Glomerular endothelial cell (primary cell): ENCODE results near the gene NCF4. TPM values are rescaled to one million over a fixed set of nuclear protein-coding genes. Genes with fewer than 3 reads are reported as not detected.

Source experiments
- DNase-seq: peaks from one replicate; pipeline ENCODE4 v3.0.0-alpha.2; 2011; ENCODE audit warnings: low read depth, low spot score; ENCODE audit errors: extremely low read depth
- total RNA-seq: library from RNA; depleted of rRNA; stranded (reverse); fragments of >200 nt; gene quantifications from 2 replicates; pipeline ENCODE4 v1.2.3, GENCODE V29; 2015

Gene NCF4
- total RNA-seq, result 0.41 TPM in 1 of 2 replicates, not detected in the other

GRCh38 chr22:36860821-36861659 lies at the start of gene NCF4:
TSS of gene NCF4 (plus strand) at chr22:36861006. CDS start at chr22:36861172, 166 bp downstream.
- DNase-seq, result no peak

GRCh38 chr22:36811094-36811800 lies 49.6 kb upstream of the NCF4 start:
- no peak for DNase-seq

GRCh38 chr22:36814801-36815200 lies 46.0 kb upstream of the NCF4 start:
- no peak for DNase-seq

GRCh38 chr22:36815558-36816338 lies 45.1 kb upstream of the NCF4 start:
- no peak for DNase-seq

GRCh38 chr22:36816339-36816635 lies 44.5 kb upstream of the NCF4 start:
- DNase-seq, result no peak

- DNase-seq, result no peak
Measured at GRCh38 chr22:36816636-36817524, 43.9 kb upstream of the NCF4 start, which contains the start of gene PVALB. TSS of gene PVALB (minus strand) at chr22:36817035. CDS start at chr22:36817005, 30 bp downstream.

- DNase-seq, result no peak
Measured at GRCh38 chr22:36817525-36817848, 43.3 kb upstream of the NCF4 start.

- DNase-seq, result no peak
Measured at GRCh38 chr22:36818010-36818642, 42.7 kb upstream of the NCF4 start.

GRCh38 chr22:36819112-36819511 lies 41.7 kb upstream of the NCF4 start:
- DNase-seq, result no peak

GRCh38 chr22:36822581-36822980 lies 38.2 kb upstream of the NCF4 start:
- DNase-seq, result no peak

GRCh38 chr22:36823186-36823839 lies 37.5 kb upstream of the NCF4 start:
- peak; percentile 58 for DNase-seq

- no peak for DNase-seq
Measured at GRCh38 chr22:36824655-36825054, 36.2 kb upstream of the NCF4 start.

GRCh38 chr22:36826262-36826661 lies 34.5 kb upstream of the NCF4 start:
- no peak for DNase-seq

- DNase-seq, result no peak
Measured at GRCh38 chr22:36828815-36829214, 32.0 kb upstream of the NCF4 start.

- DNase-seq, result no peak
Measured at GRCh38 chr22:36829370-36830002, 31.3 kb upstream of the NCF4 start.

GRCh38 chr22:36830601-36831000 lies 30.2 kb upstream of the NCF4 start:
- no peak for DNase-seq

- DNase-seq, result no peak
Measured at GRCh38 chr22:36831206-36831605, 29.6 kb upstream of the NCF4 start.

GRCh38 chr22:36831717-36832116 lies 29.1 kb upstream of the NCF4 start:
- no peak for DNase-seq

GRCh38 chr22:36833073-36833472 lies 27.7 kb upstream of the NCF4 start:
- DNase-seq, result no peak
